Neutrophil (primary cell): ENCODE results near the gene BEND4.

ENCODE experiments used
- H3K27ac ChIP-seq: fragments of 200-600 bp; sonication (generic); 2 replicates; pipeline ENCODE4 v1.5.1; 2016; ENCODE audit warnings: mild to moderate bottlenecking, moderate library complexity
- H3K27me3 ChIP-seq: fragments of 200-600 bp; sonication (generic); 2 replicates; pipeline ENCODE4 v1.6.0; 2016; ENCODE audit warnings: mild to moderate bottlenecking
- H3K36me3 ChIP-seq: fragments of 200-600 bp; sonication (generic); 2 replicates; pipeline ENCODE4 v1.5.1; 2017
- H3K4me1 ChIP-seq, 2 experiments: fragments of 200-600 bp in 1 of 2; sonication (generic) in 1 of 2; 1 replicate in 1 of 2; 2 replicates in 1 of 2; pipeline versions ENCODE4 v1.5.1 to v1.6.1; 2013 to 2016; ENCODE audit warnings: low read depth in 1 of 2, low read length in 1 of 2, mild to moderate bottlenecking in 1 of 2, moderate library complexity in 1 of 2; ENCODE audit not compliant: control insufficient read depth in 1 of 2, insufficient read depth in 1 of 2
- H3K4me3 ChIP-seq, 2 experiments: fragments of 200-600 bp in 1 of 2; sonication (generic) in 1 of 2; 1 replicate in 1 of 2; 2 replicates in 1 of 2; pipeline ENCODE4 v1.5.1; 2013 to 2016; ENCODE audit warnings: low read depth in 1 of 2, low read length in 1 of 2, mild to moderate bottlenecking in 1 of 2, moderate library complexity in 1 of 2
- H3K9me3 ChIP-seq: fragments of 200-600 bp; sonication (generic); 2 replicates; pipeline ENCODE4 v1.5.1; 2016
- CTCF ChIP-seq: fragments of 200-600 bp; sonication (generic); IDR thresholded peaks from 2 replicates; pipeline ENCODE4 v1.5.1; 2016; ENCODE audit warnings: antibody characterized with exemption

Gene BEND4

DNA sequence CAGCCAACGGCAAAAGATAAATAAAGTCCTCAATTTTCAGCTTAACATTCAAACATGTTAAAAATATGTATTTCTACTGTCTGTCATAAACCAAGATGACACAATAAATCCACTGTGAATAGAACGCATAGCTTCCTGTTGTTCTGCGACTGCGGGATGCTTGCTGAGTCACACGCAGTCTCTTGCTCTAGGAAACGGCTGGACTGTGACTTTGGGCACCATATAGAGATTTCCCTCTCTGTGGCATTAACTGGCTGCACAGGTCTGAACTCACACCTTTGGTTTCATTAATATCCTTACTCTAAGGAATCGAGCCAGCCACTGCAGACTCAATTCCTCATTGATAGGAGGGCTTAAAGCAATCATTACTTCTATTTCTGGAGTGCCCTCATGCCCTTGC lies 8.4 kb downstream of the BEND4 start:
- TF ChIP-seq CTCF, result no peak
- H3K27me3 ChIP-seq, result peaks cover 24% of the 10 kb centered on the region
- no peaks in the 10 kb centered on the region for H3K9me3 ChIP-seq
- H3K27ac ChIP-seq, result no peak overlapping the region
- H3K4me3 ChIP-seq, result no peak overlapping the region
- H3K4me1 ChIP-seq, result no peaks in the 10 kb centered on the region
- H3K36me3 ChIP-seq, result no peaks in the 10 kb centered on the region

DNA sequence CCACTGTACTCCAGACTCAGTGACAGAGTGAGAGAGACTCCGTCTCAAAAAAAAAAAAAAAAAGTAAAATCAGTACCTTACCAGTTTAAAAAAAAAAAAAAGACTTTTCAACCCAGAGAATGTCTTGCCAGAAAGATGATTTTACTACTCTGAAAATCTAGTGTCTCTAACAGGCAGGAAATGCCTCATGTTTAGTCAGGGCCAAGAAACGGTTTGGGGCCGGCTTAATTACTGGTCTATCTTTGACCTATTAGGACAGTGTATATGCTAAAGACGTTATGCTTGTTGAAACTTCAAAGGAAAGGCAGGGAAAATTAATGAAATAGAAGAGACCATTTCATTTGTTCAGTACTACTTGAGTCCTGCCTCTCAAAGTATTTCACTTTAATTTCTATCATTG lies 9.9 kb downstream of the BEND4 start:
- H3K4me1 ChIP-seq, result no peaks in the 10 kb centered on the region
- H3K27me3 ChIP-seq, result peaks cover 10% of the 10 kb centered on the region
- H3K36me3 ChIP-seq, result no peaks in the 10 kb centered on the region
- no peak for TF ChIP-seq CTCF
- H3K9me3 ChIP-seq, result no peaks in the 10 kb centered on the region
- no peak overlapping the region for H3K4me3 ChIP-seq
- H3K27ac ChIP-seq, result no peak overlapping the region

GRCh38 chr4:42136371-42136770 lies 16.1 kb downstream of the BEND4 start:
- H3K27me3 ChIP-seq, result no peaks in the 10 kb centered on the region
- no peaks in the 10 kb centered on the region for H3K9me3 ChIP-seq
- no peak overlapping the region for H3K27ac ChIP-seq
- no peaks in the 10 kb centered on the region for H3K36me3 ChIP-seq
- no peak overlapping the region for H3K4me3 ChIP-seq
- no peak for TF ChIP-seq CTCF
- H3K4me1 ChIP-seq, result no peaks in the 10 kb centered on the region

DNA sequence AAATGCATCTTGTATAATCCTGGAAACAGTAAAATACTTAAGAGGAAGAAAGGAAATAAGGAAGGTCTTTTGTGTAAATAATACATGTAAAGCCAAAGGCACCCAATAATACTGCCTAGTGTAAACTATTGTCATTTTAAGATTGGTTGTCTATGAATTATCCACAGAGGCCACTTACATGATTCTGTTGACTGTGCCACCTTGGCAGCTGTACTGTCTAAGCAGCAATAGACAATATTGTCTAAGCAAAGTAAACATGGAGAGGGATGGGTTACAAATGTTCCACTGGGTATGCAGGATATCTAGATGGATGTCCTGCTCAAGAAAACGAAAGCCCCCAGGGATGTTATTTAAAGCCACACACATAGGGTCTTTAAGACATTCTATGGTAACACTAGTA lies 19.4 kb downstream of the BEND4 start:
- Histone ChIP-seq H3K4me1 (no peaks in the 10 kb centered on the region), H3K27me3 (no peaks in the 10 kb centered on the region), H3K27ac (no peak overlapping the region), H3K36me3 (no peaks in the 10 kb centered on the region), H3K4me3 (no peak overlapping the region), H3K9me3 (no peaks in the 10 kb centered on the region)
- no peak for TF ChIP-seq CTCF

GRCh38 chr4:42132099-42132498 lies 20.4 kb downstream of the BEND4 start:
- Histone ChIP-seq H3K9me3 (no peaks in the 10 kb centered on the region), H3K27me3 (no peaks in the 10 kb centered on the region), H3K36me3 (no peaks in the 10 kb centered on the region), H3K4me3 (no peak overlapping the region), H3K27ac (no peak overlapping the region), H3K4me1 (no peaks in the 10 kb centered on the region)
- no peak for TF ChIP-seq CTCF

GRCh38 chr4:42123071-42123644 lies 29.3 kb downstream of the BEND4 start:
- Histone ChIP-seq H3K4me3 (no peak overlapping the region), H3K27me3 (no peaks in the 10 kb centered on the region), H3K36me3 (no peaks in the 10 kb centered on the region), H3K27ac (no peak overlapping the region), H3K9me3 (no peaks in the 10 kb centered on the region), H3K4me1 (no peaks in the 10 kb centered on the region)
- TF ChIP-seq CTCF, result no peak
